Neural cell (in vitro differentiated cells): ENCODE results near the gene LRRC56. TPM values are rescaled to one million over a fixed set of nuclear protein-coding genes. Genes with fewer than 3 reads are reported as not detected.

Experiments used
- H2AFZ ChIP-seq: fragments of 200-600, 300-800 bp; sonication (generic), shearing (Covaris generic); 2 replicates; pipeline ENCODE4 v1.6.0; 2014; ENCODE audit warnings: low read depth, mild to moderate bottlenecking, antibody characterized with exemption, low read length, moderate library complexity
- H3F3A ChIP-seq: fragments of 200-600 bp; shearing (Covaris generic); 2 replicates; pipeline ENCODE4 v1.6.1; 2016; ENCODE audit warnings: mild to moderate bottlenecking, moderate library complexity, mixed read lengths, antibody characterized with exemption, low read length; ENCODE audit not compliant: insufficient read depth, poor library complexity, severe bottlenecking
- H3K27ac ChIP-seq: fragments of 200-600, 300-800 bp; sonication (generic), shearing (Covaris generic); 2 replicates; pipeline ENCODE4 v1.5.1; 2014; ENCODE audit warnings: mild to moderate bottlenecking, low read length, moderate library complexity
- H3K27me3 ChIP-seq: fragments of 300-800, 200-600 bp; sonication (generic), shearing (Covaris generic); 2 replicates; pipeline ENCODE4 v1.6.0; 2014; ENCODE audit warnings: mild to moderate bottlenecking, low read depth, low read length, moderate library complexity; ENCODE audit not compliant: insufficient read depth
- H3K36me3 ChIP-seq: fragments of 300-800, 200-600 bp; sonication (generic), shearing (Covaris generic); 2 replicates; pipeline ENCODE4 v1.5.1; 2014; ENCODE audit warnings: mild to moderate bottlenecking, antibody characterized with exemption, low read length, moderate library complexity; ENCODE audit not compliant: insufficient read depth
- H3K4me2 ChIP-seq: fragments of 300-800, 200-600 bp; sonication (generic), shearing (Covaris generic); 2 replicates; pipeline ENCODE4 v1.6.0; 2014; ENCODE audit warnings: mild to moderate bottlenecking, low read length
- H3K4me3 ChIP-seq: fragments of 300-800, 200-600 bp; sonication (generic), shearing (Covaris generic); 2 replicates; pipeline ENCODE4 v1.5.1; 2014; ENCODE audit warnings: mild to moderate bottlenecking, low read length, moderate library complexity
- H3K79me2 ChIP-seq: fragments of 200-600 bp; shearing (Covaris generic); replicated peaks from 2 replicates; pipeline ENCODE4 v1.6.0; 2014; ENCODE audit warnings: mild to moderate bottlenecking, low read length, moderate library complexity; ENCODE audit not compliant: insufficient read depth
- H3K9ac ChIP-seq: fragments of 300-800, 200-600 bp; sonication (generic), shearing (Covaris generic); 2 replicates; pipeline ENCODE4 v1.6.1; 2016; ENCODE audit warnings: mild to moderate bottlenecking, low read length, mixed read lengths
- H3K9me2 ChIP-seq: fragments of 200-600 bp; shearing (Covaris generic); 2 replicates; pipeline ENCODE4 v1.6.1; 2016; ENCODE audit warnings: mild to moderate bottlenecking, low read length, mixed read lengths; ENCODE audit not compliant: insufficient read depth
- H3K9me3 ChIP-seq: fragments of 200-600, 300-800 bp; sonication (generic), shearing (Covaris generic); 2 replicates; pipeline ENCODE4 v1.6.1; 2016; ENCODE audit warnings: mild to moderate bottlenecking, mixed run types, low read length, moderate library complexity, mixed read lengths
- H4K20me1 ChIP-seq: fragments of 200-600 bp; shearing (Covaris generic); 2 replicates; pipeline ENCODE4 v1.6.1; 2016; ENCODE audit warnings: mild to moderate bottlenecking, mixed run types; ENCODE audit not compliant: insufficient read depth
- CTCF ChIP-seq: fragments of 450-650 bp; IDR thresholded peaks from 2 replicates; pipeline ENCODE4 v1.5.1; 2014; ENCODE audit warnings: antibody characterized with exemption, mild to moderate bottlenecking, moderate library complexity; ENCODE audit not compliant: poor library complexity, severe bottlenecking
- EP300 ChIP-seq: fragments of 450-650 bp; conservative IDR thresholded peaks from 2 replicates; pipeline ENCODE4 v1.6.1; 2014; ENCODE audit warnings: antibody characterized with exemption, mild to moderate bottlenecking, moderate library complexity; ENCODE audit not compliant: poor library complexity, severe bottlenecking
- EZH2 ChIP-seq: fragments of 200-600, 300-800 bp; shearing (Covaris generic), sonication (generic); IDR thresholded peaks from 2 replicates; pipeline ENCODE4 v1.6.1; 2014; ENCODE audit warnings: antibody characterized with exemption, low read length, borderline replicate concordance, mild to moderate bottlenecking; ENCODE audit not compliant: insufficient read depth, poor library complexity, severe bottlenecking
- MXI1 ChIP-seq: fragments of 450-650 bp; conservative IDR thresholded peaks from 2 replicates; pipeline ENCODE4 v1.6.1; 2014; ENCODE audit warnings: antibody characterized with exemption, mild to moderate bottlenecking; ENCODE audit not compliant: poor library complexity, severe bottlenecking
- POLR2AphosphoS5 ChIP-seq: IDR thresholded peaks from 2 replicates; pipeline ENCODE4 v1.6.1; 2012
- RAD21 ChIP-seq: fragments of 450-650 bp; conservative IDR thresholded peaks from 2 replicates; pipeline ENCODE4 v1.6.1; 2014; ENCODE audit warnings: antibody characterized with exemption, mild to moderate bottlenecking, moderate library complexity
- REST ChIP-seq: IDR thresholded peaks from 2 replicates; pipeline ENCODE4 v1.6.1; 2012; ENCODE audit warnings: borderline replicate concordance
- SMC3 ChIP-seq: fragments of 450-650 bp; conservative IDR thresholded peaks from 2 replicates; pipeline ENCODE4 v1.6.1; 2014; ENCODE audit warnings: antibody characterized with exemption, mild to moderate bottlenecking, moderate library complexity; ENCODE audit not compliant: poor library complexity
- TAF1 ChIP-seq: IDR thresholded peaks from 2 replicates; pipeline ENCODE4 v1.6.1; 2012; ENCODE audit warnings: low read depth
- polyA plus RNA-seq: library from polyadenylated mRNA; depleted of rRNA; stranded (reverse); fragments of >200 nt; gene quantifications from 2 replicates; pipeline ENCODE4 v1.2.3, GENCODE V29; 2014

LRRC56 gene
- polyA plus RNA-seq, 1 donor from 2014 or later = 0.76 TPM

- Histone ChIP-seq H3K27ac (no peak overlapping the region), H4K20me1 (no peaks in the 10 kb centered on the region), H2AFZ (no peak overlapping the region), H3K27me3 (no peaks in the 10 kb centered on the region), H3F3A (no peaks in the 10 kb centered on the region), H3K9me2 (no peaks in the 10 kb centered on the region), H3K4me2 (no peak overlapping the region), H3K79me2 (no peaks in the 10 kb centered on the region), H3K36me3 (no peaks in the 10 kb centered on the region), H3K9me3 (no peaks in the 10 kb centered on the region), H3K9ac (peak overlapping the region; percentile 69), H3K4me3 (peak overlapping the region; percentile 69)
- TF ChIP-seq EP300 (peak; percentile 58), MXI1 (peak; percentile 56), SMC3 (no peak)
Observed at GRCh38 chr11:568306-569157, 31.2 kb downstream of the LRRC56 start.

GRCh38 chr11:569158-569885 is 32.0 kb downstream of the LRRC56 start:
- Histone ChIP-seq H2AFZ (no peak overlapping the region), H3K9me3 (no peaks in the 10 kb centered on the region), H3K79me2 (no peaks in the 10 kb centered on the region)

More at GRCh38 chr11:569158-569885, 32.0 kb downstream of the LRRC56 start:
- no peaks in the 10 kb centered on the region for H3K27me3 ChIP-seq
- no peaks in the 10 kb centered on the region for H3K9me2 ChIP-seq
- no peak overlapping the region for H3K4me2 ChIP-seq
- TF ChIP-seq SMC3 = no peak
- TF ChIP-seq EP300 = no peak
- TF ChIP-seq CTCF = no peak
- TF ChIP-seq POLR2AphosphoS5 = no peak
- no peak for TF ChIP-seq REST
- TF ChIP-seq TAF1 = no peak
- no peak for TF ChIP-seq MXI1
- TF ChIP-seq RAD21 = no peak
- TF ChIP-seq EZH2 = no peak
- H3K27ac ChIP-seq = no peak overlapping the region
- peak overlapping the region; percentile 69 for H3K9ac ChIP-seq
- H3K36me3 ChIP-seq = no peaks in the 10 kb centered on the region
- peak overlapping the region; percentile 69 for H3K4me3 ChIP-seq
- H3F3A ChIP-seq = no peaks in the 10 kb centered on the region
- H4K20me1 ChIP-seq = no peaks in the 10 kb centered on the region
